Neural cell (in vitro differentiated cells): ENCODE data around the gene LRRC71. TPM values are rescaled to one million over a fixed set of nuclear protein-coding genes. Genes with fewer than 3 reads are reported as not detected.

ENCODE experiments used
- H2AFZ ChIP-seq: fragments of 200-600, 300-800 bp; sonication (generic), shearing (Covaris generic); 2 replicates; pipeline ENCODE4 v1.6.0; 2014; ENCODE audit warnings: low read depth, mild to moderate bottlenecking, antibody characterized with exemption, low read length, moderate library complexity
- H3F3A ChIP-seq: fragments of 200-600 bp; shearing (Covaris generic); 2 replicates; pipeline ENCODE4 v1.6.1; 2016; ENCODE audit warnings: mild to moderate bottlenecking, moderate library complexity, mixed read lengths, antibody characterized with exemption, low read length; ENCODE audit not compliant: insufficient read depth, poor library complexity, severe bottlenecking
- H3K27ac ChIP-seq: fragments of 200-600, 300-800 bp; sonication (generic), shearing (Covaris generic); 2 replicates; pipeline ENCODE4 v1.5.1; 2014; ENCODE audit warnings: mild to moderate bottlenecking, low read length, moderate library complexity
- H3K27me3 ChIP-seq: fragments of 300-800, 200-600 bp; sonication (generic), shearing (Covaris generic); 2 replicates; pipeline ENCODE4 v1.6.0; 2014; ENCODE audit warnings: mild to moderate bottlenecking, low read depth, low read length, moderate library complexity; ENCODE audit not compliant: insufficient read depth
- H3K36me3 ChIP-seq: fragments of 300-800, 200-600 bp; sonication (generic), shearing (Covaris generic); 2 replicates; pipeline ENCODE4 v1.5.1; 2014; ENCODE audit warnings: mild to moderate bottlenecking, antibody characterized with exemption, low read length, moderate library complexity; ENCODE audit not compliant: insufficient read depth
- H3K4me2 ChIP-seq: fragments of 300-800, 200-600 bp; sonication (generic), shearing (Covaris generic); 2 replicates; pipeline ENCODE4 v1.6.0; 2014; ENCODE audit warnings: mild to moderate bottlenecking, low read length
- H3K4me3 ChIP-seq: fragments of 300-800, 200-600 bp; sonication (generic), shearing (Covaris generic); 2 replicates; pipeline ENCODE4 v1.5.1; 2014; ENCODE audit warnings: mild to moderate bottlenecking, low read length, moderate library complexity
- H3K79me2 ChIP-seq: fragments of 200-600 bp; shearing (Covaris generic); replicated peaks from 2 replicates; pipeline ENCODE4 v1.6.0; 2014; ENCODE audit warnings: mild to moderate bottlenecking, low read length, moderate library complexity; ENCODE audit not compliant: insufficient read depth
- H3K9ac ChIP-seq: fragments of 300-800, 200-600 bp; sonication (generic), shearing (Covaris generic); 2 replicates; pipeline ENCODE4 v1.6.1; 2016; ENCODE audit warnings: mild to moderate bottlenecking, low read length, mixed read lengths
- H3K9me2 ChIP-seq: fragments of 200-600 bp; shearing (Covaris generic); 2 replicates; pipeline ENCODE4 v1.6.1; 2016; ENCODE audit warnings: mild to moderate bottlenecking, low read length, mixed read lengths; ENCODE audit not compliant: insufficient read depth
- H3K9me3 ChIP-seq: fragments of 200-600, 300-800 bp; sonication (generic), shearing (Covaris generic); 2 replicates; pipeline ENCODE4 v1.6.1; 2016; ENCODE audit warnings: mild to moderate bottlenecking, mixed run types, low read length, moderate library complexity, mixed read lengths
- H4K20me1 ChIP-seq: fragments of 200-600 bp; shearing (Covaris generic); 2 replicates; pipeline ENCODE4 v1.6.1; 2016; ENCODE audit warnings: mild to moderate bottlenecking, mixed run types; ENCODE audit not compliant: insufficient read depth
- CTCF ChIP-seq: fragments of 450-650 bp; IDR thresholded peaks from 2 replicates; pipeline ENCODE4 v1.5.1; 2014; ENCODE audit warnings: antibody characterized with exemption, mild to moderate bottlenecking, moderate library complexity; ENCODE audit not compliant: poor library complexity, severe bottlenecking
- EP300 ChIP-seq: fragments of 450-650 bp; conservative IDR thresholded peaks from 2 replicates; pipeline ENCODE4 v1.6.1; 2014; ENCODE audit warnings: antibody characterized with exemption, mild to moderate bottlenecking, moderate library complexity; ENCODE audit not compliant: poor library complexity, severe bottlenecking
- EZH2 ChIP-seq: fragments of 200-600, 300-800 bp; shearing (Covaris generic), sonication (generic); IDR thresholded peaks from 2 replicates; pipeline ENCODE4 v1.6.1; 2014; ENCODE audit warnings: antibody characterized with exemption, low read length, borderline replicate concordance, mild to moderate bottlenecking; ENCODE audit not compliant: insufficient read depth, poor library complexity, severe bottlenecking
- MXI1 ChIP-seq: fragments of 450-650 bp; conservative IDR thresholded peaks from 2 replicates; pipeline ENCODE4 v1.6.1; 2014; ENCODE audit warnings: antibody characterized with exemption, mild to moderate bottlenecking; ENCODE audit not compliant: poor library complexity, severe bottlenecking
- POLR2AphosphoS5 ChIP-seq: IDR thresholded peaks from 2 replicates; pipeline ENCODE4 v1.6.1; 2012
- RAD21 ChIP-seq: fragments of 450-650 bp; conservative IDR thresholded peaks from 2 replicates; pipeline ENCODE4 v1.6.1; 2014; ENCODE audit warnings: antibody characterized with exemption, mild to moderate bottlenecking, moderate library complexity
- REST ChIP-seq: IDR thresholded peaks from 2 replicates; pipeline ENCODE4 v1.6.1; 2012; ENCODE audit warnings: borderline replicate concordance
- SMC3 ChIP-seq: fragments of 450-650 bp; conservative IDR thresholded peaks from 2 replicates; pipeline ENCODE4 v1.6.1; 2014; ENCODE audit warnings: antibody characterized with exemption, mild to moderate bottlenecking, moderate library complexity; ENCODE audit not compliant: poor library complexity
- TAF1 ChIP-seq: IDR thresholded peaks from 2 replicates; pipeline ENCODE4 v1.6.1; 2012; ENCODE audit warnings: low read depth
- polyA plus RNA-seq: library from polyadenylated mRNA; depleted of rRNA; stranded (reverse); fragments of >200 nt; gene quantifications from 2 replicates; pipeline ENCODE4 v1.2.3, GENCODE V29; 2014

Gene LRRC71
- polyA plus RNA-seq, 1 donor from 2014 or later = not detected

- H3K9me3 ChIP-seq = no peaks in the 10 kb centered on the region
- H4K20me1 ChIP-seq = no peaks in the 10 kb centered on the region
- H2AFZ ChIP-seq = no peak overlapping the region
- H3K27me3 ChIP-seq = no peaks in the 10 kb centered on the region
- no peak overlapping the region for H3K4me2 ChIP-seq
- H3K27ac ChIP-seq = no peak overlapping the region
- peaks cover 23% of the 10 kb centered on the region for H3K36me3 ChIP-seq
- H3K9me2 ChIP-seq = no peaks in the 10 kb centered on the region
- H3K9ac ChIP-seq = no peak overlapping the region
- no peaks in the 10 kb centered on the region for H3K79me2 ChIP-seq
- no peak overlapping the region for H3K4me3 ChIP-seq
- TF ChIP-seq CTCF = no peak
- no peak for TF ChIP-seq SMC3
- no peak for TF ChIP-seq REST
- no peak for TF ChIP-seq TAF1
- TF ChIP-seq POLR2AphosphoS5 = no peak
- no peak for TF ChIP-seq MXI1
- TF ChIP-seq EZH2 = no peak
- no peak for TF ChIP-seq EP300
- no peak for TF ChIP-seq RAD21
- no peaks in the 10 kb centered on the region for H3F3A ChIP-seq
These were observed 21.2 kb downstream of the LRRC71 start for GRCh38 chr1:156941675-156942074.

GRCh38 chr1:156942176-156942575, 21.7 kb downstream of the LRRC71 start:
- no peak overlapping the region for H3K9ac ChIP-seq
- no peaks in the 10 kb centered on the region for H3K27me3 ChIP-seq
- H2AFZ ChIP-seq = no peak overlapping the region
- H3K4me3 ChIP-seq = no peak overlapping the region
- H3F3A ChIP-seq = no peaks in the 10 kb centered on the region
- peaks cover 23% of the 10 kb centered on the region for H3K36me3 ChIP-seq
- H3K79me2 ChIP-seq = no peaks in the 10 kb centered on the region
- H3K4me2 ChIP-seq = no peak overlapping the region
- no peak for TF ChIP-seq REST
- TF ChIP-seq CTCF = no peak
- no peak for TF ChIP-seq MXI1
- no peaks in the 10 kb centered on the region for H3K9me3 ChIP-seq
- H3K9me2 ChIP-seq = no peaks in the 10 kb centered on the region
- H3K27ac ChIP-seq = no peak overlapping the region
- H4K20me1 ChIP-seq = no peaks in the 10 kb centered on the region
